MCF 10A (cell line): ENCODE data around the gene PAGE1. TPM values are rescaled to one million over a fixed set of nuclear protein-coding genes. Genes with fewer than 3 reads are reported as not detected.

Source experiments
- BruUV-seq: library from RNA; stranded (reverse); fragments of 400-500 nt; replicated peaks from 2 replicates; lab custom pipeline; 2021; lab: Mats Ljungman, UMichigan
- CTCF ChIA-PET: fragments of 300-600 bp; sonication (Branson Sonifier 250); formaldehyde crosslinking; extraction: SDS; loops from one replicate; lab custom pipeline; 2021; ENCODE audit warnings: antibody characterized with exemption, inconsistent platforms; lab: Yijun Ruan, JAX
- POLR2A ChIA-PET: fragments of 300-600, 350-650 bp; sonication (Branson Sonifier 250); formaldehyde crosslinking; extraction: SDS; loops from one replicate; lab custom pipeline; 2020; ENCODE audit warnings: antibody characterized with exemption, inconsistent platforms; lab: Yijun Ruan, JAX
- DNase-seq: peaks from one replicate; pipeline ENCODE4 v3.0.0-alpha.2; 2018; ENCODE audit not compliant: unreplicated experiment
- H3K27ac Mint-ChIP-seq: one replicate; pipeline ENCODE4 v1.8.0; 2022; ENCODE audit warnings: mild to moderate bottlenecking, low read depth, mixed read lengths; ENCODE audit not compliant: unreplicated experiment
- H3K27me3 Mint-ChIP-seq: one replicate; pipeline ENCODE4 v1.8.0; 2022; ENCODE audit warnings: mixed read lengths; ENCODE audit not compliant: insufficient read depth, unreplicated experiment
- H3K36me3 Mint-ChIP-seq: one replicate; pipeline ENCODE4 v1.8.0; 2022; ENCODE audit warnings: mild to moderate bottlenecking, moderate library complexity, mixed read lengths; ENCODE audit not compliant: insufficient read depth, unreplicated experiment
- H3K4me1 Mint-ChIP-seq: one replicate; pipeline ENCODE4 v1.8.0; 2022; ENCODE audit warnings: mixed read lengths; ENCODE audit not compliant: insufficient read depth, unreplicated experiment
- H3K4me3 Mint-ChIP-seq: one replicate; pipeline ENCODE4 v1.8.0; 2022; ENCODE audit warnings: mild to moderate bottlenecking, moderate library complexity, mixed read lengths; ENCODE audit not compliant: unreplicated experiment
- H3K9me3 Mint-ChIP-seq: one replicate; pipeline ENCODE4 v1.8.0; 2022; ENCODE audit warnings: mixed read lengths; ENCODE audit not compliant: unreplicated experiment
- CTCF ChIP-seq: fragments of 200-600 bp; IDR thresholded peaks from one replicate; pipeline ENCODE4 v1.8.0; 2022; ENCODE audit warnings: antibody characterized with exemption, mild to moderate bottlenecking; ENCODE audit not compliant: unreplicated experiment
- intact Hi-C: fragments of 100-400 bp; cut with micrococcal nuclease; formaldehyde crosslinking; loops from 2 replicates; pipeline ENCODE4 v1.14.1; 2022
- total RNA-seq: library from RNA; stranded (reverse); gene quantifications from 2 replicates; pipeline ENCODE4 v1.2.3, GENCODE V29; 2022

The PAGE1 gene
- total RNA-seq, 1 experiment from 2014 or later = not detected

DNA sequence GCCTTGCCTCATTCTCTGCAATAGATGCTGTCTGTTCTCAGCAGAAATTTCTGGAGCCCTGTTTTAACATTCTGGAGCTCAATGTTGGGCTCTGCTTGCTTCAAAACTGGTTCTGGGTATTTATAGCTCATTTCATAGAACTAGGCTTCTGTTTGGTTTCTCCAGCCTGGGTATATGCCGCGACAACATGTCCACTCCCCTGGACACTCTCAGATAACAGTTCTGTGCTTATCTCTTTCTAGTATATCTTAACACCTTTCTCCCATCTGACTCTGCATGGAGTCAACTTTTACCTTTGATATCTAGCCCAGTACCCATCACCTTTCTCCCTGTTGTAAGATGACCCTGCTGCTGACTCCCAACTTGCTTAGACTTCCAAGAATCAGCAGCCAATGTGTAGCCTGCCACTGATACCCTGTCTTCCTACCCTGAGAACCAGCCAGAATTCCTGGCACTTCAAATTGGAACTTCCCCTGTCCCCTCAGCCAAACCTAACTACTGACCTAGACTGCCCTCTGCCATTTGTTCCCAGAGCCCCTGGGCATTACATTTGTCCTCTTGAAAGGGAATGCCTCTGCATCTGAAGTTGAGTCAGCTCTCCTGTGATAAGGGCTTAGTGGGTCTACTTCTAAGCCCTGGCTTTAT is 20.6 kb downstream of the PAGE1 start:
- CTCF ChIA-PET = no interaction called here
- no peaks in the 10 kb centered on the region for H3K4me1 Mint-ChIP-seq
- H3K27ac Mint-ChIP-seq = no peak overlapping the region
- no peak for TF ChIP-seq CTCF
- BruUV-seq = no TSS peak
- POLR2A ChIA-PET = no interaction called here
- no peak overlapping the region for H3K4me3 Mint-ChIP-seq
- intact Hi-C loops = no loop called here
- H3K27me3 Mint-ChIP-seq = peaks cover 24% of the 10 kb centered on the region
- H3K36me3 Mint-ChIP-seq = peaks cover 6% of the 10 kb centered on the region
- DNase-seq = no peak
- peaks cover 9% of the 10 kb centered on the region for H3K9me3 Mint-ChIP-seq

GRCh38 chrX:49673394-49673793 is 22.4 kb downstream of the PAGE1 start:
- H3K27ac Mint-ChIP-seq = no peak overlapping the region
- H3K9me3 Mint-ChIP-seq = peaks cover 16% of the 10 kb centered on the region
- BruUV-seq = no TSS peak
- peaks cover 6% of the 10 kb centered on the region for H3K36me3 Mint-ChIP-seq
- no peak for TF ChIP-seq CTCF
- intact Hi-C loops = no loop called here
- CTCF ChIA-PET = no interaction called here
- no peak for DNase-seq
- no peak overlapping the region for H3K4me3 Mint-ChIP-seq
- POLR2A ChIA-PET = no interaction called here
- H3K27me3 Mint-ChIP-seq = peaks cover 18% of the 10 kb centered on the region
- H3K4me1 Mint-ChIP-seq = no peaks in the 10 kb centered on the region

DNA sequence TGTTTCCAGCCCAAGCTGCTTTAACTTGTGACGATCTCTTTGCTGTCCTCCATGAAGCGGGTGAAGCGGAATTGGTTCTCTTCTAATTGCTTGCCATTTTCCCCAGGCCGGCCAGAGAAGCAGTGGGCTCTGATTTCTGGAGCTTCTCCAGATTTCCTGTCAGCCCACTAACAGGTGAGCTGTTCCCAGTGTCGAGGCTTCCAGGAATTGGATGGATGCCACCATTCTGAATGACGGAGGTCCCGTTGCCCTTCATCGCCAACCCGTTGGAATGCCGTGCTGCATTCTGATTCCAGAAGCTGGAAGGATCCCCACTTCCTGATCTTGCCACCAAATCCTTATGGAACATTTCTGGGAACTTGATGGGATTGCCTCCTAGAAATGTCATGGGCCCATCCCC is 31.0 kb downstream of the PAGE1 start:
- TF ChIP-seq CTCF = no peak
- no peak overlapping the region for H3K4me3 Mint-ChIP-seq
- BruUV-seq = no TSS peak
- no peaks in the 10 kb centered on the region for H3K4me1 Mint-ChIP-seq
- H3K27me3 Mint-ChIP-seq = no peaks in the 10 kb centered on the region
- H3K36me3 Mint-ChIP-seq = no peaks in the 10 kb centered on the region
- no peak overlapping the region for H3K27ac Mint-ChIP-seq
- ChIA-PET POLR2A (interaction anchor here (0.6 kb wide), 1 partner anchor 585 kb away, joined by 4 read pairs; the partner anchor contains the start of gene WDR45), CTCF (no interaction called here)
- no peak for DNase-seq
- intact Hi-C loops = no loop called here
- H3K9me3 Mint-ChIP-seq = peaks cover 14% of the 10 kb centered on the region

- Mint-ChIP-seq H3K27me3 (no peaks in the 10 kb centered on the region), H3K4me1 (no peaks in the 10 kb centered on the region), H3K36me3 (no peaks in the 10 kb centered on the region), H3K9me3 (no peaks in the 10 kb centered on the region), H3K4me3 (no peak overlapping the region), H3K27ac (no peak overlapping the region)
- TF ChIP-seq CTCF = no peak
- DNase-seq = no peak
- intact Hi-C loops = no loop called here
- no TSS peak for BruUV-seq
- CTCF ChIA-PET = interaction anchor here (0.6 kb wide), 1 partner anchor 92 kb away, joined by 3 read pairs; no protein-coding TSS in a partner anchor
- POLR2A ChIA-PET = no interaction called here
These were observed 33.9 kb downstream of the PAGE1 start for GRCh38 chrX:49661881-49662280.
